Measurements from ENCODE around the gene TNC. TPM values are rescaled to one million over a fixed set of nuclear protein-coding genes. Genes with fewer than 3 reads are reported as not detected.
"Not testable (repeated sequence)": the region's sequence is repeated elsewhere in the genome, so short reads cannot be mapped to it uniquely, and the experiment has no call there.

The TNC gene
- total and polyA plus RNA-seq, 3 donors from 2014 or later, result 3.3 to 44.0 (median 3.5) TPM

DNA sequence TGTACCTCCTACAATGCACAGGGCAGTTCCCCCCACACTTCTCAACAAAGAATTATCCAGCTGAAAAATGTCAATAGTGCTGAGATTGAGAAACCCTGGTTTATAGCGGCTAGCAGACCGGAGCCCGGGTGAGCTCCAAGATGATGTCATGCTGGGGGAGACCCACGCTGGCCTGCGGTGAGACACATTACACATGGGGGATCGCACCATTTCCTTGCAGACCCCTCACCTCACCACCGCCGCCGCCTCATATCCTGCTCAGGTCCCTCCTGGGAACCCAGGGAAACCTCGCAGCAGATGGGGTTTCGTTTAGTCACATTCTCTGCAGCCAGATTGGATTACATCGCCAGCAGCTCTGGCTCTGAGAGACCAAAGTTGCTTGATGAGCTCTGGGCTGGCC is 14.7 kb upstream of the TNC start:
- H3K4me1 ChIP-seq, result no peaks in the 10 kb centered on the region
- WGBS, 2 donors, result 63 to 73% methylated on average over 12 of the region's 12 CpGs
- H3K36me3 ChIP-seq (ENCODE audit: low read depth, missing control alignments), result no peaks in the 10 kb centered on the region
- intact Hi-C loops (cut with DNase I; ENCODE audit: low total_unique reads), result no loop called here
- no peak for DNase-seq
- TF ChIP-seq CTCF (IDR thresholded peaks at IDR 0.05) (no peak), POLR2A (IDR thresholded peaks at IDR 0.05) (no peak)
- H3K9me3 ChIP-seq, result no peaks in the 10 kb centered on the region
- no peaks in the 10 kb centered on the region for H3K27me3 ChIP-seq
- H3K4me3 ChIP-seq, result no peak overlapping the region
- no peak overlapping the region for H3K27ac ChIP-seq

GRCh38 chr9:115130176-115130575 is 12.2 kb upstream of the TNC start:
- intact Hi-C loops (cut with DNase I; ENCODE audit: low total_unique reads), result no loop called here
- no peaks in the 10 kb centered on the region for H3K4me1 ChIP-seq

GRCh38 chr9:115128726-115129125 is 10.8 kb upstream of the TNC start:
- WGBS, 2 donors, result 81 to 88% methylated on average over 6 of the region's 6 CpGs
- H3K9me3 ChIP-seq; DNase-seq; H3K36me3 ChIP-seq (ENCODE audit: low read depth, missing control alignments); H3K27me3 ChIP-seq; H3K27ac ChIP-seq; H3K4me3 ChIP-seq; intact Hi-C loops (cut with DNase I; ENCODE audit: low total_unique reads); H3K4me1 ChIP-seq: not testable (repeated sequence)

More at GRCh38 chr9:115130176-115130575, 12.2 kb upstream of the TNC start:
- Histone ChIP-seq H3K4me3 (no peak overlapping the region), H3K9me3 (no peaks in the 10 kb centered on the region), H3K27ac (no peak overlapping the region), H3K27me3 (no peaks in the 10 kb centered on the region), H3K36me3 (ENCODE audit: low read depth, missing control alignments) (no peaks in the 10 kb centered on the region)
- WGBS, 2 donors, result 80 to 86% methylated on average over 3 of the region's 3 CpGs
- no peak for TF ChIP-seq CTCF (IDR thresholded peaks at IDR 0.05)
- no peak for TF ChIP-seq POLR2A (IDR thresholded peaks at IDR 0.05)
- no peak for DNase-seq

DNA sequence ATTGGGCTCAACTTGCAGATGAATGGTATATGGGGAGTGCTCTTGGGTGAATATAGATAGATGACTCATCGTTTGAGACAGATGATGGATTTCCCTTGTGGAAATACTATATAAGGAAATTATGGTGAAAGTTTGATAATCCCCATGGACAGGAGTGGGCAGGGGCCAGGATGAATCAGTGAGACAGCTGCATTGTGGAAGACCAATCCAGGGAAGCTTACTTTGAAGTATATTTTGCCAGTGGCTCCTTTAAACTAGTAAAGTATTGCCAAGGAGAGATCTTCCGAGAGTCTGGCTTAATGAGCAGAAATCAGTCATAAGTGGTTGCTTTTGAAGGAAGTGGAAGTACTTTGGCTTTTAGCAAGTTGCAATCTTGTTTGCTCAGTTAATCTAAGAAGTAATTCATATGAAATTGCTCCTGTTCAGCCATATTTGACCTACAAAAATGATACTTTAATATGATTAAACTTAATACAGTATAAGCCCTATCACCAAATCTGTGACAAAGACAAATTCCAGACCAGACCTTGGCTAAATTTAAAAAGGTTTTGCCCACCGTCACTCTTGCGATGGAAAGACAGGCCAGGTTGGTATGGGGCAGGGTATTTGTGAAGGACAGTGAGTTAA is 9.3 kb upstream of the TNC start:
- 74 to 89% methylated on average over 4 of the region's 4 CpGs for WGBS, 2 donors
- H3K9me3 ChIP-seq, result no peaks in the 10 kb centered on the region
- TF ChIP-seq POLR2A (IDR thresholded peaks at IDR 0.05) (no peak), CTCF (IDR thresholded peaks at IDR 0.05) (no peak)
- no peaks in the 10 kb centered on the region for H3K27me3 ChIP-seq
- no peak for DNase-seq
- intact Hi-C loops (cut with DNase I; ENCODE audit: low total_unique reads), result no loop called here
- H3K4me1 ChIP-seq, result no peaks in the 10 kb centered on the region
- H3K36me3 ChIP-seq (ENCODE audit: low read depth, missing control alignments), result no peaks in the 10 kb centered on the region
- H3K4me3 ChIP-seq, result no peak overlapping the region
- H3K27ac ChIP-seq, result no peak overlapping the region

DNA sequence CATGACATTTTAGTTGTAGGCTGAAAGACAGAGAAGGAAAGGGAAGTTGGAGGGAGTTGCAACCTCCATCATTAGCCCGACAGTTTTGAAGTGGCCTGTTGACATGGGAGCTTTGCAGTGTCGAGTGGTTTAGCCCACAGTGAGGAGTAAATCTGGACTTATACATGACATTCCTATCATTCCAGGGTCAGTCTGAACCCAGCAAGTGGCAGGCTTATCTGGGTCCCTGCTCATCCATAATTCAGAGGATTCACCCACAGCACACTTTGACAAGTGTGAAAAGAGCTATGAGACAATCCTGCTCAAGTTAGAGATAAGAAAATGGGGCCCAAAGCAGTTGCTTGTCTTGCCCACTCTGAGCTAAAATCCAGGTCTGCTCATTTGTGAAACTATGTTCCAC is 8.4 kb upstream of the TNC start:
- H3K4me3 ChIP-seq, result no peak overlapping the region
- H3K36me3 ChIP-seq (ENCODE audit: low read depth, missing control alignments), result no peaks in the 10 kb centered on the region
- H3K27ac ChIP-seq, result no peak overlapping the region
- no peaks in the 10 kb centered on the region for H3K27me3 ChIP-seq
- no peaks in the 10 kb centered on the region for H3K9me3 ChIP-seq
- WGBS, 2 donors, result 38 to 44% methylated on average over 2 of the region's 2 CpGs
- no peak for DNase-seq
- intact Hi-C loops (cut with DNase I; ENCODE audit: low total_unique reads), result no loop called here
- TF ChIP-seq POLR2A (IDR thresholded peaks at IDR 0.05) (no peak), CTCF (IDR thresholded peaks at IDR 0.05) (no peak)
- no peaks in the 10 kb centered on the region for H3K4me1 ChIP-seq
